A673 (cell line): Measurements from ENCODE around the gene OR52B4.

Source experiments
- EZH2 ChIP-seq: fragments of 200-600 bp; sonication (generic); IDR thresholded peaks from 2 replicates; pipeline ENCODE4 v1.6.1; 2017; ENCODE audit warnings: borderline replicate concordance, low read depth, mild to moderate bottlenecking, mixed read lengths, antibody characterized with exemption, low read length; ENCODE audit not compliant: poor library complexity, severe bottlenecking
- TF ChIP-seq, protein P1 (sequence below): fragments of 300-800, 200-600 bp; sonication (generic); conservative IDR thresholded peaks from 2 replicates; pipeline ENCODE4 v1.5.1; 2017; ENCODE audit warnings: low read depth, mild to moderate bottlenecking, antibody characterized with exemption, low read length, moderate library complexity, mixed read lengths

DNA sequence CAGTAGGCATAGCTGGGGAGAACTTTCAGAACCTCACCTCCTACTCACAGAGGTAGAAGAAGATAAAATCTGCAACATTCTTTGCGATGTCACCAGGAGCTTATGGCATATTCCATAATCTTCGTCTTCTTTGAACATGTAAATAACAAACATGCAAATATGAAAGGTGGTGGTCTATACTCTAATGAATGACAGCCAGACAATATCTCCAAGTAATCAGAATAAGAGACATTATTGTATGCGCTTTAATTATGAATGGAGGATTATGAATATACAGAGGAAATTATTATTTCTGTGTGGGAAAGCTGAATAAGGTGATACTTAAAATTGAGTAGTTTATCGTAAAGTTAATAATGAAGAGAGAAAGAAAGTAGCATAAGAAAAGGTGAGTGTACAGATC lies at the start of gene OR52B4:
- TF ChIP-seq, protein P1, sequence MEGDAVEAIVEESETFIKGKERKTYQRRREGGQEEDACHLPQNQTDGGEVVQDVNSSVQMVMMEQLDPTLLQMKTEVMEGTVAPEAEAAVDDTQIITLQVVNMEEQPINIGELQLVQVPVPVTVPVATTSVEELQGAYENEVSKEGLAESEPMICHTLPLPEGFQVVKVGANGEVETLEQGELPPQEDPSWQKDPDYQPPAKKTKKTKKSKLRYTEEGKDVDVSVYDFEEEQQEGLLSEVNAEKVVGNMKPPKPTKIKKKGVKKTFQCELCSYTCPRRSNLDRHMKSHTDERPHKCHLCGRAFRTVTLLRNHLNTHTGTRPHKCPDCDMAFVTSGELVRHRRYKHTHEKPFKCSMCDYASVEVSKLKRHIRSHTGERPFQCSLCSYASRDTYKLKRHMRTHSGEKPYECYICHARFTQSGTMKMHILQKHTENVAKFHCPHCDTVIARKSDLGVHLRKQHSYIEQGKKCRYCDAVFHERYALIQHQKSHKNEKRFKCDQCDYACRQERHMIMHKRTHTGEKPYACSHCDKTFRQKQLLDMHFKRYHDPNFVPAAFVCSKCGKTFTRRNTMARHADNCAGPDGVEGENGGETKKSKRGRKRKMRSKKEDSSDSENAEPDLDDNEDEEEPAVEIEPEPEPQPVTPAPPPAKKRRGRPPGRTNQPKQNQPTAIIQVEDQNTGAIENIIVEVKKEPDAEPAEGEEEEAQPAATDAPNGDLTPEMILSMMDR = no peak
- TF ChIP-seq EZH2 = no peak
